Renal cortical epithelial cell (primary cell): Measurements from ENCODE around the gene CUX1. TPM values are rescaled to one million over a fixed set of nuclear protein-coding genes. Genes with fewer than 3 reads are reported as not detected.
"Not testable (repeated sequence)": the region's sequence is repeated elsewhere in the genome, so short reads cannot be mapped to it uniquely, and the experiment has no call there.

Experiments
- DNase-seq: peaks from one replicate; pipeline ENCODE4 v3.0.0-alpha.2; 2011; ENCODE audit warnings: low read depth
- total RNA-seq: library from RNA; depleted of rRNA; stranded (reverse); fragments of >200 nt; gene quantifications from 2 replicates; pipeline ENCODE4 v1.2.3, GENCODE V29; 2014

CUX1 gene
- total RNA-seq, 1 donor from 2014 or later = 139 TPM

- DNase-seq = not testable (repeated sequence)
These were observed 34.9 kb downstream of the CUX1 start for GRCh38 chr7:101852364-101852763.

- no peak for DNase-seq
These were observed 36.3 kb downstream of the CUX1 start for GRCh38 chr7:101853684-101854083.

DNA sequence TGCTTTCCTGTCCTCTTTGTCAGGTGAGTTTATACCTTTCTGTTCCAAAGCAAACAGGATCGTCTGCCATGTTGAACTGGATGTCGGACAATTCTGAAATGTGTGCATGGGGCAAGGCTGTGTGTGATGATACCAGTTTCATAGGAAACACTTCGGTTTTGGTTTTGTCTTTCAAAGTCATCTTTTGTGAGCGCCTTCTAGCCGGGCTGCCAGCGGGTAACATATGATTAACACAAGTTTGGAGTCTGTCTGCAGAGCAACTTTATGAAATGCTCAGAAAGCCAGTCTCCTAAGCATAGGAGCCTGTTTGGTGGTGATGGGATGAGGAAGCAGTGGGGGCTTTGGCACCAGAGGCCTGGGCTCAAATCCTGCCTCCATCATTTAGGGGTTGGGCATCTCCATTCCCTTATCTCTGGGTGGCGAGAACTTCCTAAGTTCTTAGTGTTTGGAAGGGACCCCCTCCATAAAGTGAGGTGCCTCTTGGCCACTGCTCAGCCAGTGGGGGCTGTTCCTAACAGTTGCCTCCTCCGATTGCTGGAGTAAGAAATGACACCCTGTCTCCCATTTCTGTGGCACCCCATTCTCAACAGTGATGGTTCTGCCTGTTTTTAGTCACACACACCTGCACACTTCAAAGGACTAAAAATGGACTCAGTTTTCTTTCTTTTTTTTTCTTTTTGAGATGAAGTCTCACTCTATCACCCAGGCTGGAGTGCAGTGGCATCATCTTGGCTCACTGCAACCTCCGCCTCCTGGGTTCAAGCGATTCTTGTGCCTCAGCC lies 36.8 kb downstream of the CUX1 start:
- DNase-seq = no peak

DNA sequence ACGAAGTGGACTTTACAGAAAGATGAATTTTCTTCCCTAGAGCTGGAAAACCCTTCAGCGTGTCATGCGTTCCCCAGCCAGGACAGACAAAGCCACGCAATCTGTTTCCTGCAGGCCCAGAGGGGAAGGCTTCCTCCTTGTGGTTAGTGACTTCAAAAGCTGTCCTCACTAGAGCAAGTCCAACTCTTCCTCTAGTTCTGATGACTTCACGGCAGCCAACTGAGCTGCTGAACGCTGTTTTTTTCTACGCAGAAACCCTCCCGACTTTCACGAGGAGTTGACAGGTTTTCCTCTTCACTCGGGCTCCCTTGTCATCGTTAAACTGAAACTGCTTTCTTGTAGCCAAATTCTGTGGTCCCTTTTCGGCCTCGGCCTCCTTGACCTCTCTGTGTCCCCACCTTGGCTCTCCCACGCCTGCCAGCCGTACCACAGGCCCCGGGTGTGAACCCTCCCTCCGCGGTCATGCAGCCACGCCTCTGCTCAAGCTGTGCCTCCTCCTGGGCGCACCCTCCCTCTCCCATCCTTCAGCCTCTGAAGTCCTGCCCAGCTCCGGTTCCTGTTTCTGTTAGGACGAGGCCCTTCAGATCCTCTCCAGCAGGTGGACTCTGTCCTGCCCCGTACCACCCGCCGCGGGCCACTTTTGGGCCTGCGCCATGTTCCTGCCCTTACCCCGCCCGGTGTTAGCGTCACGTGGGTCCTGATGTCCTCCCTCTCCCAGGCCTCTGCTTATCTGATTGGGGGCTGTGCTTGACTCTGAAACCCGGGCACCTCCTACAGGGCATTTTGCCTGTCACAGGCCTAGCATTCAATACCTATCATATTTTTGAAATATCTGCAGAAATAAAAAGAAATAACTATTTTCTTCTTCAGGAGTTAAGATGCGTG lies 39.3 kb downstream of the CUX1 start:
- peak; percentile 88 for DNase-seq

GRCh38 chr7:101857358-101857811 lies 40.0 kb downstream of the CUX1 start:
- no peak for DNase-seq

GRCh38 chr7:101858437-101859385 lies 41.3 kb downstream of the CUX1 start:
- DNase-seq = peak; percentile 78

GRCh38 chr7:101859411-101860106 lies 42.1 kb downstream of the CUX1 start:
- no peak for DNase-seq

- no peak for DNase-seq
These were observed 43.1 kb downstream of the CUX1 start for GRCh38 chr7:101860316-101861217.

DNA sequence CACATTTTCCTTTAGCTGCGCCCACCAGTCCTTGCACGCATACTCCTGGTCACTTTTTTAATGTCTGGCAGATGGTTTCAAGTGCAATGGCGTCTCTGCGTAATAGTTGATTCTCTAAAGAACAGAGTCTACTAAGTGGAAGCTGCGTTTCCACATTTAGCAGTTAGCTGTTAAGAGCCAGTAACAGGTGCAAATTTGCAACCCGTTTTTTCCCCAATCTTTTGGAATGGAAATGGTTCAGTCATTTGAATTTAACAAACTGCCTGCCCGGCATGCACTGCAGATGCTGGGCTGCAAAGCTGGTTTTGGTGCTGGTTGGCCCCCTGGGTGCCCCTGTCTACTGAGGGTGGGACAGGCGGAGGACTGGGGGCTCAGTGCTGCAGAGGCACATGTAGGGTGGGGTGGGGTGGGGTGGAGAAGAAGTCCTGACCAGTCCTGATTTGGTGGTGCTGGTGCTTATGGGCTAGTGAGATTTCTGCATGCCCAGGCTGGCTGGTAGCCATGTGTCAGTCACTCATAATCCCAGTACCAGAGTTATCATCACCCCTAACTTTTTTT lies 43.9 kb downstream of the CUX1 start:
- no peak for DNase-seq

DNA sequence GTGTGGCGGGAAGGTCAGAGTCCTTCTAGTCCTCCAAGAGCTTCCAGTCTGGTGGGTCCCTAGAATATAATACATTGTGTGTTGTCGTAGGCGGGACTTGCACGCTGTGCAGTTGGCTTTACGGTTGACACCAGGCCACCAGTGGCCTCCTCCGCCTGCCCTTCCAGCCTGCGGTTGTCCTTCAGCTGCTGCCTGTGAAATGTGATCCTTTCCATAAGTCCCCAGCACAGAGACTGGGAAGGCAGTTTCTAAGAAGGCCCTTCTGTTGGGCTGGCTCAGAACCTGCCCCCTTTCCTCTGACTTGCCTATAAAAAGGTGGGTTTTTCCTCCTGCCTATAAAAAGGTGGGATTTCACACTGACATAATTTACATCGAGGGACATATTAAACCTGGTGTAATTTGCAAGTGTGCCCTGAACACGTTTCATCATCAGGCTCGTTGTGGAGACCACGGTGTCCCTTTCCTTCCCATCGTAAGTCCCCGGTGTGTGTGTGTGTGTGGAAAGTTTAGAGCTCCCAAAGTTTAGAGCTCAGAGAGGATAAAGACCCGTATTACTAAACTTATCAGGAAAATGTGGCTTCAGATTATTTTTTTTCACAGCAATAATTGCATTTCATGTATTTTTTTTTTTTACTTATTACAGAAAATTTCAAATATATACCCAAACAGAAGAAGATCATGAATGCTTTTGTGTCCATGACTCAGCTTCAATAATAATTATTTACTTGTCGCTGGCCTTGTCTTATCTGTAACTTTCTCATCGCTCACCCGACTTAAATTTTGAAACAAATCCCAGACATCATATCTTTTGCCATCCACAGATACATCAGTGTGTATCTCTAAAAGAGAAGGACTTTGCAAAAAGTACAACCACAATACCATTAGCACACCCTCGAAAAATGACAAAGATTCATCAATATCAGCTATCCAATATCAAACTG lies 45.1 kb downstream of the CUX1 start:
- DNase-seq = no peak

GRCh38 chr7:101863598-101863997 lies 46.2 kb downstream of the CUX1 start:
- no peak for DNase-seq

DNA sequence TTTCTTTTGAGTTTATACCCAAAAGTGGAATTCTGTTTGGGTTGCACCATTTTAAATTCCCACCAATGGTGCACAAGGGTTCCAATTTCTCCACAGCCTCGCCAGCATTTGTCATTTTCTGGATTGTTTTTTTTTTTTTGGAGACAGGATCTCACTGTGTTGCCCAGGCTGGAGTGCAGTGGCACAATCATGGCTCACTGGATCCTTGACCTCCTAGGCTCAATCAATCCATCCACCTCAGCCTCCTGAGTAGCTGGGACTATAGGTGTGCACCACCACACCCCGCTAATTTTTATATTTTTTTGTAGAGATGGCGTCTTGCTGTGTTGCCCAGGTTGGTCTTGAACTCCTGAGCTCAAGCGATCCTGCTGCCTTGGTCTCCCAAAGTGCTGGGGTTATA lies 46.6 kb downstream of the CUX1 start:
- DNase-seq = no peak

- DNase-seq = no peak
These were observed 47.6 kb downstream of the CUX1 start for GRCh38 chr7:101865031-101865430.

DNA sequence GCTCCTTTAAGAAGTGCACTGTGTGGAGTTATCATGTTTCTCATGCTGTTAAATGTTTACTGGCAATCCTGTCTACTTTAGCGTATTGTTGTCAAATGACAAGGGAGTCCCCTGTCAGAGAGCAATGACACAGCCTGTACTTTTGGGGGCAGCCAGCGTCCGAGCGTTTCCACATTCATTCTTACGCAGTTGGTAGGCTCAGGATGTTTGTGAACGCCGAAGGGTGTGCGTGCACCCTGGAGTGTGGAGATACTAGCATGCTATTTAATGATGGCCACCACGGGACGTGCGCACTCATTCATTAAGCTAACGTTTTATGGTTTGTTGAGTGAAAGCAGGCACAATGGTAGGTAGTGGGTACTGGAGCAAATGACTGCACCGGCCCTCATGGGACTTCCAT lies 48.0 kb downstream of the CUX1 start:
- DNase-seq = no peak

DNA sequence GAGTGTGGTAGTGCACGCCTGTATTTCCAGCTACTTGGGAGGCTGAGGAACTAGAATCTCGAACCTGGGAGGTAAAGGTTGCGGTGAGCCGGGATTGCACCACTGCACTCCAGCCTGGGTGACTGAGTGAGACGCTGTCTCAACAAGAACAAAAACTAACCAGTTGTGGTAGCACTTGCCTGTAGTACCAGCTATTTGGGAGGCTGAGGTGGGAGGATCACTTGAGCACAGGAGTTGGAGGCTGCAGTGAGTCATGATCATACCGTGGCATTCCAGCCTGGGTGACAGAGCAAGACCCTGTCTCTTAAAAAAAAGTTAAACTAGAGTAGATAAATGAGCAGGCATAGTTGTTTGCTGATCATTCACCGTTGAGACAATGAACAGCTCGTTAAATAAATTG lies 48.9 kb downstream of the CUX1 start:
- no peak for DNase-seq

DNA sequence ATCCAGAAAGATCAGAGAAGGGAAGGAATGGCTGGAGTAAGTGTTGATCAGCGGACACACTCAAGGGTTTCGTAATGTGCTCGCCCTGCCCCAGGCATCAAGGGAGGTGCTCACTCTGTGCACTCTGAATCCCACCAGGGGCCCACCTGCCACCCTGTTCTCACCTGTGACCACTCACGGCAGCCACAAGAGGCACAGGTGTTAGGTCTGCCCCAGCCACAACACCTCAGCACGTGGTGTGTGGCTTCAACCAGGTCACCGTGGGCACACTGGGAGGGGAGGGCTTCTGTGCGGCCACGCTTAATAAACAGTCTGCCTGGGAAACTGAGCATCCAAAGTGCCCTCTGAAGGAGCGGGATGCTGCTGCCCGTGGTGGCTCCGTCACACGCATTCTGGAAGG lies 49.8 kb downstream of the CUX1 start:
- DNase-seq = no peak

DNA sequence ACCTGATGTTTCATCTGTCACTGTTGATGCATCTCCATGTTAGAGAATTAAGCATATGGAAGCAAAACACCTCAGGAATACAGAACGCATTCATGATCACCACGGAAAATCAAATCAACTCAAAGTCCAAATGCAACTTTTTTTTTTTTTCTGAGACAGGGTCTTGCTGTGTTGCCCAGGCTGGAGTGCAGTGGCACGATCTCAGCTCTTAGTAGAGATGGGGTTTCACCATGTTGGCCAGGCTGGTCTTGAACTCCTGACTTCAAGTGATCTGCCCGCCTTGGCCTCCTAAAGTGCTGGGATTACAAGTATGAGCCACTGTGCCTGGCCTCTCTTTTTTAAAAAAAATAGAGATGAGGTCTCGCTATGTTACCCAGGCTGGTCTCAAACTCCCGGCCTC lies 50.3 kb downstream of the CUX1 start:
- not testable (repeated sequence) for DNase-seq

- no peak for DNase-seq
These were observed 50.9 kb downstream of the CUX1 start for GRCh38 chr7:101868191-101868950.
